ENCODE measurements around the gene NUP133. TPM values are rescaled to one million over a fixed set of nuclear protein-coding genes. Genes with fewer than 3 reads are reported as not detected.

Gene NUP133
- total and polyA plus RNA-seq, 4 donors, result 5.7 to 22.7 (median 10.4) TPM

GRCh38 chr1:229487181-229487580 is 21.0 kb downstream of the NUP133 start:
- H3K4me1 ChIP-seq (ENCODE audit: control insufficient read depth in 4 of 4, insufficient read depth in 4 of 4, low read length in 3 of 4), result no peaks in the 10 kb centered on the region
- no peak overlapping the region for H3K4me3 ChIP-seq (ENCODE audit: low read depth in 1 of 3, low read length in 3 of 3)
- H3K9me3 ChIP-seq (ENCODE audit: control insufficient read depth in 4 of 4, low read length in 3 of 4), result no peaks in the 10 kb centered on the region
- no peak for DNase-seq (ENCODE audit: low spot score)
- TF ChIP-seq YY1 (IDR thresholded peaks at IDR 0.05), result no peak
- no peak for TF ChIP-seq MAX (IDR thresholded peaks at IDR 0.05)
- TF ChIP-seq JUND (IDR thresholded peaks at IDR 0.05), result no peak
- TF ChIP-seq REST (IDR thresholded peaks at IDR 0.05), result no peak
- no peak for TF ChIP-seq FOXA2 (IDR thresholded peaks at IDR 0.05)
- TF ChIP-seq FOXA1 (IDR thresholded peaks at IDR 0.05), result no peak
- TF ChIP-seq NR2F2 (IDR thresholded peaks at IDR 0.05), result no peak
- TF ChIP-seq ATF3 (IDR thresholded peaks at IDR 0.05), result no peak
- TF ChIP-seq HNF4G (IDR thresholded peaks at IDR 0.05), result no peak
- TF ChIP-seq CTCF (IDR thresholded peaks at IDR 0.05; ENCODE audit: low read depth, low read length, missing input control), result no peak
- TF ChIP-seq EGR1 (IDR thresholded peaks at IDR 0.05; ENCODE audit: low read depth in 2 of 2), result no peak
- TF ChIP-seq TAF1 (conservative IDR thresholded peaks at IDR 0.05), result no peak
- no peak for TF ChIP-seq RAD21 (IDR thresholded peaks at IDR 0.05)
- TF ChIP-seq HNF4A (conservative IDR thresholded peaks at IDR 0.05), result no peak
- no peak for TF ChIP-seq ZBTB33 (IDR thresholded peaks at IDR 0.05)
- TF ChIP-seq SP1 (IDR thresholded peaks at IDR 0.05), result no peak
- no peak for TF ChIP-seq RXRA (IDR thresholded peaks at IDR 0.05)
- TF ChIP-seq GABPA (IDR thresholded peaks at IDR 0.05 in 1 of 2, conservative IDR thresholded peaks at IDR 0.05 in 1 of 2), result no peak
- no peaks in the 10 kb centered on the region for H3K27me3 ChIP-seq (ENCODE audit: control insufficient read depth in 4 of 4, insufficient read depth in 4 of 4, low read length in 3 of 4)
- H3K27ac ChIP-seq (ENCODE audit: low read depth in 1 of 2, low read length in 2 of 2), result no peak overlapping the region
- 96% methylated on average over 1 of the region's 1 CpG for WGBS
- peaks cover 12 to 55% (median 34%) of the 10 kb centered on the region in 4 donors for H3K36me3 ChIP-seq (ENCODE audit: control insufficient read depth in 4 of 4, insufficient read depth in 3 of 4, low read depth in 1 of 4, low read length in 3 of 4)
- no peak overlapping the region for H3K9ac ChIP-seq (ENCODE audit: low read depth in 1 of 2, low read length in 2 of 2)

All from liver (tissue), 9 donors.